ENCODE measurements around the gene KRT1.

DNA sequence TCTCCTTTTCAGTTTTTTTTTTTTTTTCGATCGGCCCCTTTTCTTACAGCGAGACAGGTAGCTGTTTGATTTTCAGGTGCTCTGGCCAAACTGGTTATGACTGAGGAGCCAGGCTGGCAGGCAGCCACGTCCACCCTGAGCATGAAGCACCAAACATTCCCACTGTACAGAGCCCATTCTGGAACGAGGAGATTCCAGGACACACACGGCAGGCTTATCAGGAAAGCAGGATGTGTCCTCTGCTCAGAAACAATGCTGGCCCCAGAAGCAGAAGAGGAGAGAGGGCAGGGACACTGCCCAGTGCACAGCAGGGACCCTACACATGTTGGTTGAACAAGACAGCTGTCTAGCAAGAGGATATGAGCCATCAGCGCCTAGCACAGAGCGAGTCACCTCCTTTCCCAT is 24.5 kb downstream of the KRT1 start:
- TF ChIP-seq HDAC2 (IDR thresholded peaks at IDR 0.05) (no peak), SMC3 (IDR thresholded peaks at IDR 0.05) (no peak), RCOR1 (IDR thresholded peaks at IDR 0.05; ENCODE audit: low read depth, low read length) (no peak), CTCF (IDR thresholded peaks at IDR 0.05) (no peak), POLR2A (IDR thresholded peaks at IDR 0.05; ENCODE audit: low read length) (no peak), MAZ (IDR thresholded peaks at IDR 0.05; ENCODE audit: borderline replicate concordance, low read depth, low read length) (no peak), ZNF302 (CRISPR knock-in tag; IDR thresholded peaks at IDR 0.05) (no peak), BHLHE40 (IDR thresholded peaks at IDR 0.05; ENCODE audit: low read depth, low read length) (no peak), RAD21 (conservative IDR thresholded peaks at IDR 0.05 in 1 of 2, IDR thresholded peaks at IDR 0.05 in 1 of 2) (no peak), MAFK (IDR thresholded peaks at IDR 0.05; ENCODE audit: partially characterized antibody) (no peak), NPAS2 (CRISPR knock-in tag; IDR thresholded peaks at IDR 0.05; ENCODE audit: borderline replicate concordance) (no peak)
